ENCODE data around the gene TMEM114.

DNA sequence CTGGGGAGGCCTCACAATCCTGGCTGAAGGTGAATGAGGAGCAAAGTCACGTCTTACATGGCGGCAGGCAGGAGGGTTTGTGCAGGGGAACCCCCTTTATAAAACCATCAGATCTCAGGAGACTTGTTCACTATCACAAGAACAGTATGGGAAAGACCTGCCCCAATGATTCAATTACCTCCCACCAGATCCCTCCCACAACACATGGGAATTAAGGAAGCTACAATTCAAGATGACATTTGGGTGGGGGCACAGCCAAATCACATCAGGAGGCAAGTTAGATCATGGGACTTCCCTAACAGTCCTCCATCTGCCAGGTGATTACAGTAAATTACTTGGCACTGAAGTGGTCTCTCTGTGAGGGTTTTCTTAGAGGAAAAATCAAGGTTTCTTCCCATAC, 5.3 kb downstream of the TMEM114 start:
- TF ChIP-seq CTCF (IDR thresholded peaks at IDR 0.05) (no peak), POLR2A (IDR thresholded peaks at IDR 0.05) (no peak), EP300 (IDR thresholded peaks at IDR 0.05) (no peak)
